OCI-LY1 (cell line): Measurements from ENCODE around the gene SERPINA1.

ENCODE experiments used
- CTCF ChIP-seq: fragments of 200-600 bp; sonication (generic), shearing (Covaris generic); IDR thresholded peaks from 2 replicates; pipeline ENCODE4 v1.5.1; 2017; ENCODE audit warnings: mild to moderate bottlenecking, antibody characterized with exemption, low read length, moderate library complexity, mixed read lengths
- EZH2 ChIP-seq: fragments of 200-600 bp; sonication (generic), shearing (Covaris generic); IDR thresholded peaks from 2 replicates; pipeline ENCODE4 v1.8.0; 2017; ENCODE audit warnings: borderline replicate concordance, mixed run types, mild to moderate bottlenecking, antibody characterized with exemption, low read length, moderate library complexity, mixed read lengths

- TF ChIP-seq EZH2 (no peak), CTCF (no peak)
Measured at GRCh38 chr14:94379291-94380224, 8.8 kb downstream of the SERPINA1 start.
